ENCODE results near the gene PREX1. TPM values are rescaled to one million over a fixed set of nuclear protein-coding genes. Genes with fewer than 3 reads are reported as not detected.
"Not testable (repeated sequence)": the region's sequence is repeated elsewhere in the genome, so short reads cannot be mapped to it uniquely, and the experiment has no call there.

Gene PREX1
- total and polyA plus RNA-seq, 2 donors (not counting 3 experiments of a cell fraction or from before 2014, with no cell fraction given): 51.3 to 72.9 TPM

DNA sequence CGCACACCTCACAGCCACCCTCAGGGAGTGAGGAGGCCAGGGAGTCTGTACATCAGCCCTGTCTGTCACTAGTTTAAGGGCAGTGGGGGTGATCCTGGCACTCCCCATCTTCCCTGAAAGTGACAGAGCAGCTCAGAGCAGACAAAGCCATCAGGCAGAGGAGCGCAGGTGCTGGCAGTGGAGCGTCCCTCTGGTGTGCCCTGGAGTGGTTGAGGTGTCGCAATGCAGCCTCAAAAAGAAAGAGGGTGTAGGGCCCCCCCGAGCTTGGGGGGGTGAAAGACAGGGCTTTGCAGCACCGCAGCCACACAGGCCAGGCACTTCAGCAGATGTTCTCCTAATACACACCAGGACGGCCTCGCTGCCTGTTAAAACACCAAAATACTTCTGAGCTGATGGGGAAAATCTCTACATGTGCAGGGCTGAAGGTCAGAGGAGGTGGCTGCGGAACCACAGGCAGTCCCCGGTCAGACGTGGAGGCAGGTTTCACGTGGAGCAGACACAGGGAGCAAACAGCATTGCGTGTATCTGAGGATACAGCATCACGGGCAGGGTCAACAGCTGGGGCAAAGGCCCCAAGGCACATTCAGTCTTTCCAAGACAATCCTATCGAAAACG lies 69.5 kb downstream of the PREX1 start:
- H3K9me1 ChIP-seq (replicated peaks; ENCODE audit: control insufficient read depth, extremely low read depth, insufficient read depth, low read length): no peaks in the 10 kb centered on the region
- H4K20me1 ChIP-seq (replicated peaks; ENCODE audit: control insufficient read depth, extremely low read depth, insufficient read depth, low read length): no peaks in the 10 kb centered on the region
- H3K27ac ChIP-seq (ENCODE audit: insufficient read depth, low read depth, low read length): no peak overlapping the region
- no peaks in the 10 kb centered on the region for H3K27me3 ChIP-seq (ENCODE audit: control insufficient read depth in 2 of 2, insufficient read depth in 2 of 2, low read length in 2 of 2)
- peaks cover 36% of the 10 kb centered on the region for H3K4me1 ChIP-seq (ENCODE audit: control insufficient read depth, extremely low read depth, insufficient read depth, low read length)
- DNase-seq (ENCODE audit: low read depth, low spot score) (no peak), FAIRE-seq (no peak)
- TF ChIP-seq GATA2 (IDR thresholded peaks at IDR 0.05; ENCODE audit: insufficient read depth, insufficient read length, low read depth, low read length): no peak
- no peak for TF ChIP-seq JUN (IDR thresholded peaks at IDR 0.05; ENCODE audit: borderline replicate concordance, insufficient read depth, insufficient read length, low read depth)
- TF ChIP-seq, protein P1, sequence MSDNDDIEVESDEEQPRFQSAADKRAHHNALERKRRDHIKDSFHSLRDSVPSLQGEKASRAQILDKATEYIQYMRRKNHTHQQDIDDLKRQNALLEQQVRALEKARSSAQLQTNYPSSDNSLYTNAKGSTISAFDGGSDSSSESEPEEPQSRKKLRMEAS (IDR thresholded peaks at IDR 0.05; ENCODE audit: insufficient read depth, insufficient read length): no peak
- TF ChIP-seq MYC (IDR thresholded peaks at IDR 0.05; ENCODE audit: low read depth, low read length): no peak
- no peak for TF ChIP-seq FOS (IDR thresholded peaks at IDR 0.05; ENCODE audit: borderline replicate concordance, insufficient read depth, low read length)
- TF ChIP-seq, protein P2, sequence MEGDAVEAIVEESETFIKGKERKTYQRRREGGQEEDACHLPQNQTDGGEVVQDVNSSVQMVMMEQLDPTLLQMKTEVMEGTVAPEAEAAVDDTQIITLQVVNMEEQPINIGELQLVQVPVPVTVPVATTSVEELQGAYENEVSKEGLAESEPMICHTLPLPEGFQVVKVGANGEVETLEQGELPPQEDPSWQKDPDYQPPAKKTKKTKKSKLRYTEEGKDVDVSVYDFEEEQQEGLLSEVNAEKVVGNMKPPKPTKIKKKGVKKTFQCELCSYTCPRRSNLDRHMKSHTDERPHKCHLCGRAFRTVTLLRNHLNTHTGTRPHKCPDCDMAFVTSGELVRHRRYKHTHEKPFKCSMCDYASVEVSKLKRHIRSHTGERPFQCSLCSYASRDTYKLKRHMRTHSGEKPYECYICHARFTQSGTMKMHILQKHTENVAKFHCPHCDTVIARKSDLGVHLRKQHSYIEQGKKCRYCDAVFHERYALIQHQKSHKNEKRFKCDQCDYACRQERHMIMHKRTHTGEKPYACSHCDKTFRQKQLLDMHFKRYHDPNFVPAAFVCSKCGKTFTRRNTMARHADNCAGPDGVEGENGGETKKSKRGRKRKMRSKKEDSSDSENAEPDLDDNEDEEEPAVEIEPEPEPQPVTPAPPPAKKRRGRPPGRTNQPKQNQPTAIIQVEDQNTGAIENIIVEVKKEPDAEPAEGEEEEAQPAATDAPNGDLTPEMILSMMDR (IDR thresholded peaks at IDR 0.05; ENCODE audit: extremely low read depth in 1 of 2, insufficient read depth in 1 of 2, low read depth in 1 of 2, low read length in 2 of 2): no peak
- no peak for TF ChIP-seq EZH2 (IDR thresholded peaks at IDR 0.05; ENCODE audit: borderline replicate concordance, low read depth, low read length, severe bottlenecking)
- no peak for TF ChIP-seq POLR2A (IDR thresholded peaks at IDR 0.05; ENCODE audit: low read depth, low read length)
- intact Hi-C loops (cut with micrococcal nuclease): no loop called here
- no peaks in the 10 kb centered on the region for H3K9me3 ChIP-seq (replicated peaks; ENCODE audit: control insufficient read depth, insufficient read depth, low read length)
- H3K4me3 ChIP-seq (replicated peaks in 1 of 3; ENCODE audit: insufficient read depth in 1 of 3, low read depth in 1 of 3, low read length in 3 of 3): no peak overlapping the region
- ChIA-PET POLR2A (no interaction called here), CTCF (no interaction called here)
- BruUV-seq (replicated peaks): no TSS peak
- no peaks in the 10 kb centered on the region for H3K36me3 ChIP-seq (ENCODE audit: control insufficient read depth in 2 of 2, extremely low read depth in 1 of 2, insufficient read depth in 2 of 2, low read length in 2 of 2)
- no peak overlapping the region for H3K9ac ChIP-seq (replicated peaks; ENCODE audit: extremely low read depth, insufficient read depth, low read length)
- H3K79me2 ChIP-seq (ENCODE audit: control insufficient read depth, insufficient read depth, low read length): peaks cover 89% of the 10 kb centered on the region
- dilution Hi-C loops (cut with MboI; ENCODE audit: extremely low pct_ligation_motif_present, low sequenced_read_pairs): no loop called here
- H2AFZ ChIP-seq (ENCODE audit: low read depth, low read length): no peak overlapping the region
- H3K4me2 ChIP-seq (ENCODE audit: insufficient read depth, low read length): no peak overlapping the region

DNA sequence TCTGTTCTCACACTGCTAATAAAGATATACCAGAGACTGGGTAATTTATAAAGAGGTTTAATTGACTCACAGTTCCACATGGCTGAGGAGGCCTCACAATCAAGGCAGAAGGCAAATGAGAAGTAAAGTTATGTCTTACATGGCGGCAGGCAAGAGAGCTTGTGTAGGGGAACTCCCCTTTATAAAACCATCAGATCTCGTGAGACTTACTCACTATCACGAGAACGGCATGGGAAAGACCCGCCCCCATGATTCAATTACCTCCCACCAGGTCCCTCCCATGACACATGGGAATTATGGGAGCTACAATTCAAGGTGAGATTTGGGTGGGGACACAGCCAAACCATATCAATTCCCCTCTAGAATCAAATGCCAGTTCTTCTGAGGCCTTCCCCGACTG lies 71.0 kb downstream of the PREX1 start:
- FAIRE-seq: peak; percentile 12
- H2AFZ ChIP-seq (ENCODE audit: low read depth, low read length); H3K36me3 ChIP-seq (ENCODE audit: control insufficient read depth in 2 of 2, extremely low read depth in 1 of 2, insufficient read depth in 2 of 2, low read length in 2 of 2); H3K9me1 ChIP-seq (replicated peaks; ENCODE audit: control insufficient read depth, extremely low read depth, insufficient read depth, low read length); H3K27ac ChIP-seq (ENCODE audit: insufficient read depth, low read depth, low read length); H3K9ac ChIP-seq (replicated peaks; ENCODE audit: extremely low read depth, insufficient read depth, low read length); H4K20me1 ChIP-seq (replicated peaks; ENCODE audit: control insufficient read depth, extremely low read depth, insufficient read depth, low read length); H3K27me3 ChIP-seq (ENCODE audit: control insufficient read depth in 2 of 2, insufficient read depth in 2 of 2, low read length in 2 of 2); intact Hi-C loops (cut with micrococcal nuclease); H3K4me3 ChIP-seq (replicated peaks in 1 of 3; ENCODE audit: insufficient read depth in 1 of 3, low read depth in 1 of 3, low read length in 3 of 3); H3K4me2 ChIP-seq (ENCODE audit: insufficient read depth, low read length); DNase-seq (ENCODE audit: low read depth, low spot score); H3K9me3 ChIP-seq (replicated peaks; ENCODE audit: control insufficient read depth, insufficient read depth, low read length); BruUV-seq (replicated peaks); dilution Hi-C loops (cut with MboI; ENCODE audit: extremely low pct_ligation_motif_present, low sequenced_read_pairs); POLR2A ChIA-PET; CTCF ChIA-PET: not testable (repeated sequence)
- peaks cover 91% of the 10 kb centered on the region for H3K79me2 ChIP-seq (ENCODE audit: control insufficient read depth, insufficient read depth, low read length)
- peaks cover 29% of the 10 kb centered on the region for H3K4me1 ChIP-seq (ENCODE audit: control insufficient read depth, extremely low read depth, insufficient read depth, low read length)
